ENCODE results near the gene SCUBE2. TPM values are rescaled to one million over a fixed set of nuclear protein-coding genes. Genes with fewer than 3 reads are reported as not detected.

The SCUBE2 gene
- total and polyA plus RNA-seq, 3 donors from 2014 or later: 3.5 to 10.5 (median 5.0) TPM

DNA sequence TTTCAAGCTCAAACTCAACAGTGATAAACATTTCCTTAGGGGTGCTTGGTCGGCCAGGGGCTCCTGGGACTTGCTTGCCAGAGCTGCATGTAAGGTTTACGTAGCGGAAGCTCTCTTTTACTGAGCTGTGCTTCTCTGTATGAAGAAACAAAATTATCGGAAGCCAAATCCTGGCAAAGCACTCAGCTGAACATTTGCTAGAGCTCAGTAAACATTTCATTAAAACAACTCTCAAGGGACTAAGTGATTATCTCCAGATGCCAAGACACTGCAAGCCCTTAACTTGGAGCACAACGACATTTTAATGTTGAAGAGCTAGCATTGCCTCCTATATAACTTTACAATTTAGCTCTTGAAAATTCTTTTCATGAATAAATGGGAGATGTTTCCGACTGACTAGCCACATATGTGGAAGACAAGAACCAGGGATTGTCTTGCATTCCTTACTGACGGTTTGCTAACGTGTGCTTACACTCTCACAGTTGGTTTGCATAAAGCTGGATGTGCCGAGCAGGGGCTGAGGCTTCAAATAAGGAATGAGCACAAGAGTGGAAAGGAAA, 43.4 kb downstream of the SCUBE2 start:
- 46 to 59% methylated on average over 9 of the region's 9 CpGs for WGBS, 2 donors
- TF ChIP-seq, protein P1, sequence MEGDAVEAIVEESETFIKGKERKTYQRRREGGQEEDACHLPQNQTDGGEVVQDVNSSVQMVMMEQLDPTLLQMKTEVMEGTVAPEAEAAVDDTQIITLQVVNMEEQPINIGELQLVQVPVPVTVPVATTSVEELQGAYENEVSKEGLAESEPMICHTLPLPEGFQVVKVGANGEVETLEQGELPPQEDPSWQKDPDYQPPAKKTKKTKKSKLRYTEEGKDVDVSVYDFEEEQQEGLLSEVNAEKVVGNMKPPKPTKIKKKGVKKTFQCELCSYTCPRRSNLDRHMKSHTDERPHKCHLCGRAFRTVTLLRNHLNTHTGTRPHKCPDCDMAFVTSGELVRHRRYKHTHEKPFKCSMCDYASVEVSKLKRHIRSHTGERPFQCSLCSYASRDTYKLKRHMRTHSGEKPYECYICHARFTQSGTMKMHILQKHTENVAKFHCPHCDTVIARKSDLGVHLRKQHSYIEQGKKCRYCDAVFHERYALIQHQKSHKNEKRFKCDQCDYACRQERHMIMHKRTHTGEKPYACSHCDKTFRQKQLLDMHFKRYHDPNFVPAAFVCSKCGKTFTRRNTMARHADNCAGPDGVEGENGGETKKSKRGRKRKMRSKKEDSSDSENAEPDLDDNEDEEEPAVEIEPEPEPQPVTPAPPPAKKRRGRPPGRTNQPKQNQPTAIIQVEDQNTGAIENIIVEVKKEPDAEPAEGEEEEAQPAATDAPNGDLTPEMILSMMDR (IDR thresholded peaks at IDR 0.05): no peak
- no peak for TF ChIP-seq POLR2A (IDR thresholded peaks at IDR 0.05)
- H3K36me3 ChIP-seq (ENCODE audit: low read depth, missing control alignments): no peaks in the 10 kb centered on the region
- intact Hi-C loops (cut with DNase I; ENCODE audit: low total_unique reads): no loop called here
- H3K27me3 ChIP-seq: no peaks in the 10 kb centered on the region
- H3K27ac ChIP-seq: no peak overlapping the region
- no peaks in the 10 kb centered on the region for H3K9me3 ChIP-seq
- H3K4me3 ChIP-seq: no peak overlapping the region
- DNase-seq: no peak
- peaks cover 4% of the 10 kb centered on the region for H3K4me1 ChIP-seq

DNA sequence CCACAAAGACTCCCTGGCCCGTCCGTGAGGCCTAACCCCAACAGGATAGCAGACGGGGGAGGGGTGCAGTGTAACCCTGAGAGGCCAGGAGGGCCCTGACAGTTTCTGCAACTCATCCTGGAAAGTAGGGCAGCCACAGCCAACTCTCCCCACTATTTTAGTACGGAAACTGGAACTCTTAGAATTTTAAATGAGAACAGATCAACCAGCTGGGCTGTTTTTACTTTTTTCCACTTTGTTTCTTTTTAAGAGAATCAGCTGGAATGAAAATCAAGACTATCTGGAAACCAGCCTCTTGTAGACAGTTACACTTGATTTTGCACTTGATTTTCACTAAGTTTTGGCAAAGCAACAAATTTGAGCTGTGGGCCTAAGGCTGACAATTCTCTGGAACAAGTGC, 44.9 kb downstream of the SCUBE2 start:
- Histone ChIP-seq H3K27ac (no peak overlapping the region), H3K4me1 (peaks cover 4% of the 10 kb centered on the region), H3K27me3 (no peaks in the 10 kb centered on the region), H3K36me3 (ENCODE audit: low read depth, missing control alignments) (no peaks in the 10 kb centered on the region), H3K4me3 (no peak overlapping the region), H3K9me3 (no peaks in the 10 kb centered on the region)
- 69 to 82% methylated on average over 3 to 4 of the region's 4 CpGs for WGBS, 2 donors
- TF ChIP-seq POLR2A (IDR thresholded peaks at IDR 0.05): no peak
- TF ChIP-seq, protein P1 (IDR thresholded peaks at IDR 0.05): no peak
- no peak for DNase-seq
- intact Hi-C loops (cut with DNase I; ENCODE audit: low total_unique reads): no loop called here

DNA sequence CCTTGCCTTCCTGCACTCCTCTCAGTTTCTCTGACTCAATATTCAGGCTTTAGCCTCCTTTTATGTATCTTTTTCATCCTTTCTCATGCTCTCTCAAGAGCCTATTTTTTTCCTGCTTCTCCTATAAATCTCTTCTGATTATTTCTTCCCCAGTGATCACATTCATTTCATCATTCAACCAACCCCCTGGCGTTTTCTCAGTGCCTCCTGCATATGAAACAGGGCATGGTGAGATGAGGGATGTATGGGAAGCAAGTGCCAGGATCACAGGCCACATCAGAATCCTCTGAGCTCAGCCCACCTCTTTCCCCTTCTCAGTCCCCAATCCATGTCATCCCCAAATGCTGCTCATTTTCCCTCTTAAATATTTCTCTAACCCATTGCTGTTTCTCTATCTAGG, 48.9 kb downstream of the SCUBE2 start:
- intact Hi-C loops (cut with DNase I; ENCODE audit: low total_unique reads): no loop called here

DNA sequence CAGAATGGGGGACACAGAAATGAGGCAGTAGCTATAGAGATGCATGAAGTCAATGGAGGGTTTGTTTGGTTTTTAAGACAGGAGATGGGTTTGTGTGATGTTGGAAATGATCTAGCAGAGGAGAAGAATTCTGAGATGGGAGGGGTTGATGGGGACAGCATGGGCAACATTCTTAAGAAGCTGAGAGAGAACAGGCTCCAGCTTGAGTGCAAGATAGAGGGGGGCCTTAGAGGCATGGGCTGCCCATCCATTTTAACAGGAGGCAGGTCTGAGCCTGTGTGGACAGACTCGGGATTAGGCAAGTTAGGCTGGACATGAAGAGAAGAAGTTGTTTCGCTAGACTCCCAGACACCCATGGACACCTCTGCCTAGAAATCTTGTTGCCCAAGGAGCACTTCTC, 49.7 kb downstream of the SCUBE2 start:
- Histone ChIP-seq H3K9me3 (no peaks in the 10 kb centered on the region), H3K27ac (no peak overlapping the region), H3K4me3 (no peak overlapping the region), H3K27me3 (no peaks in the 10 kb centered on the region), H3K4me1 (no peaks in the 10 kb centered on the region), H3K36me3 (ENCODE audit: low read depth, missing control alignments) (no peaks in the 10 kb centered on the region)
- 98 to 100% methylated on average over 2 of the region's 2 CpGs for WGBS, 2 donors
- intact Hi-C loops (cut with DNase I; ENCODE audit: low total_unique reads): no loop called here
- TF ChIP-seq POLR2A (IDR thresholded peaks at IDR 0.05): no peak
- TF ChIP-seq, protein P1 (IDR thresholded peaks at IDR 0.05): no peak
- DNase-seq: no peak

More for the DNA sequence above, 48.9 kb downstream of the SCUBE2 start:
- Histone ChIP-seq H3K36me3 (ENCODE audit: low read depth, missing control alignments) (no peaks in the 10 kb centered on the region), H3K27me3 (no peaks in the 10 kb centered on the region), H3K27ac (no peak overlapping the region), H3K4me3 (no peak overlapping the region), H3K9me3 (no peaks in the 10 kb centered on the region), H3K4me1 (peaks cover 3% of the 10 kb centered on the region)
- no peak for DNase-seq
- WGBS, 2 donors: 86 to 87% methylated on average over 1 of the region's 1 CpG
- no peak for TF ChIP-seq POLR2A (IDR thresholded peaks at IDR 0.05)

DNA sequence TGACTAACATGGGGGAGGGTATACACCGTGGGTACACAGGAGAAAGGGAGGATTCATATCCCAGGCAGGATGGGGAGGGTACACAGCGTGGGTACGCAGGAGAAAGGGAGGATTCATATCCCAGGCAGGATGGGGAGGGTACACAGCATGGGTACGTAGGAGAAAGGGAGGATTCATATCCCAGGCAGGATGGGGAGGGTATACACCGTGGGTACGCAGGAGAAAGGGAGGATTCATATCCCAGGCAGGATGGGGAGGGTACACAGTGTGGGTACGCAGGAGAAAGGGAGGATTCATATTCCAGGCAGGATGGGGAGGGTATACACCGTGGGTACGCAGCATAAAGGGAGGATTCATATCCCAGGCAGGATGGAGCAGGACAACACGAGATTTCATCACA, 51.0 kb downstream of the SCUBE2 start:
- intact Hi-C loops (cut with DNase I; ENCODE audit: low total_unique reads): no loop called here
- H3K4me1 ChIP-seq: no peaks in the 10 kb centered on the region
- no peak for TF ChIP-seq POLR2A (IDR thresholded peaks at IDR 0.05)
- TF ChIP-seq, protein P1 (IDR thresholded peaks at IDR 0.05): no peak
- no peaks in the 10 kb centered on the region for H3K36me3 ChIP-seq (ENCODE audit: low read depth, missing control alignments)
- H3K27ac ChIP-seq: no peak overlapping the region
- DNase-seq: no peak
- H3K4me3 ChIP-seq: no peak overlapping the region
- H3K9me3 ChIP-seq: no peaks in the 10 kb centered on the region
- 89 to 93% methylated on average over 10 of the region's 10 CpGs for WGBS, 2 donors
- no peaks in the 10 kb centered on the region for H3K27me3 ChIP-seq

All from testis (tissue), 3 donors.